ENCODE data around the gene SPTB.
"Not testable (repeated sequence)": the region's sequence is repeated elsewhere in the genome, so short reads cannot be mapped to it uniquely, and the experiment has no call there.

- not testable (repeated sequence) for TF ChIP-seq POLR2AphosphoS5 (IDR thresholded peaks at IDR 0.05; ENCODE audit: low read length); EZH2 (IDR thresholded peaks at IDR 0.05; ENCODE audit: borderline replicate concordance, control insufficient read depth, low read depth, low read length); ZNF207 (IDR thresholded peaks at IDR 0.05; ENCODE audit: borderline replicate concordance); MXI1 (IDR thresholded peaks at IDR 0.05; ENCODE audit: low read depth, low read length); YBX1 (IDR thresholded peaks at IDR 0.05); TAF1 (IDR thresholded peaks at IDR 0.05; ENCODE audit: borderline replicate concordance, low read depth, low read length); NRF1 (conservative IDR thresholded peaks at IDR 0.05; ENCODE audit: low read depth, low read length); KDM1A (IDR thresholded peaks at IDR 0.05; ENCODE audit: borderline replicate concordance)
Measured at GRCh38 chr14:64913477-64913876, 33.8 kb upstream of the SPTB start.
